SJSA1 (cell line): ENCODE measurements around the gene TSHR. TPM values are rescaled to one million over a fixed set of nuclear protein-coding genes. Genes with fewer than 3 reads are reported as not detected.
"Not testable (repeated sequence)": the region's sequence is repeated elsewhere in the genome, so short reads cannot be mapped to it uniquely, and the experiment has no call there.

Experiments
- DNase-seq, 2 experiments: peaks; one replicate each; pipeline ENCODE4 v3.0.0-alpha.2; 2015 to 2020; ENCODE audit warnings: low spot score in 2 of 2, low read depth in 1 of 2
- H3K27ac ChIP-seq: fragments of 250-450 bp; sonication (Bioruptor Pico); 2 replicates; pipeline ENCODE4 v1.5.1; 2020; ENCODE audit warnings: mild to moderate bottlenecking, moderate library complexity
- H3K27me3 ChIP-seq: fragments of 250-450 bp; sonication (Bioruptor Pico); replicated peaks from 2 replicates; pipeline ENCODE4 v1.5.1; 2020; ENCODE audit warnings: mild to moderate bottlenecking, moderate library complexity
- H3K36me3 ChIP-seq: fragments of 250-450 bp; sonication (Bioruptor Pico); 2 replicates; pipeline ENCODE4 v1.5.1; 2020; ENCODE audit warnings: mild to moderate bottlenecking
- H3K4me1 ChIP-seq: fragments of 250-450 bp; sonication (Bioruptor Pico); replicated peaks from 2 replicates; pipeline ENCODE4 v1.6.1; 2021; ENCODE audit warnings: mild to moderate bottlenecking
- H3K4me3 ChIP-seq: fragments of 250-450 bp; sonication (Bioruptor Pico); 2 replicates; pipeline ENCODE4 v1.5.1; 2020; ENCODE audit warnings: mild to moderate bottlenecking
- H3K9me3 ChIP-seq: fragments of 250-450 bp; sonication (Bioruptor Pico); replicated peaks from 2 replicates; pipeline ENCODE4 v1.5.1; 2020; ENCODE audit warnings: mild to moderate bottlenecking
- total RNA-seq: library from RNA; depleted of rRNA; stranded (reverse); fragments of >200 nt; shearing (Covaris generic); gene quantifications from 2 replicates; pipeline ENCODE4 v1.2.3, GENCODE V29; 2014

Gene TSHR
- total RNA-seq, 1 experiment from 2014 or later = not detected

DNA sequence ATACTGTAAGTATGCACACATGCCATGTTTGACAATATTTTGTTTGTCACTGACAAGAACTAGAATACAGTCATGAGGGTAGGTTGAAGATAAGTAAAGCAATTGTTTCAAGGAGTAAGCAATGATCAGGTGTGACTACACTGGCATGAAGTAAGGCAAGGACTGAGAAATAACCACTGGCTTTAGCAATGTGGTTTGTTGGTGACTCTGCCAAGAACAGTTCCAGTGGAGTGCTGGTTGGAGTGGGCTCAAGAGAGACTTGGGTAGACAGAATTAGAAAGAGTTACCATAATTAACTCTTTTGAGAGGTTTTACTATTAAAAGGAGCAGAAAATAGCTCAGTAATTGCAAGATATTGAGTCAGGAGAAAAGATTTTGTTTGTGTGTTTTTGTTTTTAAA lies 135.7 kb downstream of the TSHR start:
- Histone ChIP-seq H3K4me1 (no peaks in the 10 kb centered on the region), H3K27ac (no peak overlapping the region), H3K27me3 (no peaks in the 10 kb centered on the region), H3K9me3 (no peaks in the 10 kb centered on the region), H3K4me3 (no peak overlapping the region), H3K36me3 (no peaks in the 10 kb centered on the region)
- no peak for DNase-seq

GRCh38 chr14:81091660-81092059 lies 136.2 kb downstream of the TSHR start:
- H3K9me3 ChIP-seq = no peaks in the 10 kb centered on the region
- no peak overlapping the region for H3K4me3 ChIP-seq
- no peak for DNase-seq
- H3K27ac ChIP-seq = no peak overlapping the region
- no peaks in the 10 kb centered on the region for H3K4me1 ChIP-seq
- no peaks in the 10 kb centered on the region for H3K27me3 ChIP-seq
- no peaks in the 10 kb centered on the region for H3K36me3 ChIP-seq

GRCh38 chr14:81093651-81094050 lies 138.2 kb downstream of the TSHR start:
- Histone ChIP-seq H3K36me3 (no peaks in the 10 kb centered on the region), H3K27me3 (no peaks in the 10 kb centered on the region), H3K4me3 (no peak overlapping the region), H3K9me3 (no peaks in the 10 kb centered on the region), H3K27ac (no peak overlapping the region), H3K4me1 (no peaks in the 10 kb centered on the region)
- DNase-seq = no peak

GRCh38 chr14:81095539-81095938 lies 140.1 kb downstream of the TSHR start:
- Histone ChIP-seq H3K27ac (no peak overlapping the region), H3K9me3 (no peaks in the 10 kb centered on the region), H3K4me3 (no peak overlapping the region), H3K36me3 (no peaks in the 10 kb centered on the region), H3K4me1 (no peaks in the 10 kb centered on the region), H3K27me3 (no peaks in the 10 kb centered on the region)
- DNase-seq = no peak

DNA sequence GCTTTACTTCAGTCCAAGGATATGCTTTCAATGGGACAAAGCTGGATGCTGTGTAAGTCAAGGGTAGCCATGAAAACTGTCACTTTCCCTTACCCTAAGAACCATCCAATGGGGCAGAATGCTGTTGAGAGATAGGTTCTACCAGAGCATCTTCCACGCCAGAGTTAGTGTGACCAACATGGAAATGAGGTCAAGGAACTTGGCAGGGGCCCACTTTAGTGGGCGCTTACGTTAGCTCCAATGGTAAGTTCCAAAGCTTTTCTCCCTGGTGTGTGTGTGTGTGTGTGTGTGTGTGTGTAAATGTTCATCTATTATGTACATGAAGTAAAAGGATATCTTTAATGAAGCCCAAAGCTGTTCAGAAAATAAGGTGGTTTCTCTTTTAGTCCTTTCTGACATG lies 141.2 kb downstream of the TSHR start:
- no peaks in the 10 kb centered on the region for H3K4me1 ChIP-seq
- H3K4me3 ChIP-seq = no peak overlapping the region
- no peak for DNase-seq
- no peaks in the 10 kb centered on the region for H3K27me3 ChIP-seq
- no peaks in the 10 kb centered on the region for H3K36me3 ChIP-seq
- H3K9me3 ChIP-seq = no peaks in the 10 kb centered on the region
- H3K27ac ChIP-seq = no peak overlapping the region

DNA sequence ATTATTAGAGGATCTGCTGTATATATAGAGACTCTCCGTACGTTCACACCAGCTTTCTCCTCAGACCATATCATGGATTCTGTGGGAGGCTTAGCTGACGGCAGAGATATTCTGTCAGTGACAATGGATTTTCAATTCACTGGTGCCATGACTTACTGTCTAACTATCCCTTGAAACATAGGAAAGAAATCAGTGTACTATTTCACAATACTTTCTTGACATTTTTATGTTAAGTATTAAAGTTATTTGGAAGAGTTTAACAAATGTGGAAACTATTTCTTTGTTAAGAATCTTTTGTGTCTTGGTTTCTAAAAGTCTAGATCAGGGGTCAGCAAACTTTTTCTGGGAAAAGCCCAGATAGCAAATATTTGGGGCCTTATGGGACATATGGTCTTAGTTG lies 146.8 kb downstream of the TSHR start:
- Histone ChIP-seq H3K27ac (no peak overlapping the region), H3K27me3 (no peaks in the 10 kb centered on the region), H3K4me3 (no peak overlapping the region), H3K36me3 (no peaks in the 10 kb centered on the region), H3K4me1 (no peaks in the 10 kb centered on the region), H3K9me3 (no peaks in the 10 kb centered on the region)
- DNase-seq = no peak

DNA sequence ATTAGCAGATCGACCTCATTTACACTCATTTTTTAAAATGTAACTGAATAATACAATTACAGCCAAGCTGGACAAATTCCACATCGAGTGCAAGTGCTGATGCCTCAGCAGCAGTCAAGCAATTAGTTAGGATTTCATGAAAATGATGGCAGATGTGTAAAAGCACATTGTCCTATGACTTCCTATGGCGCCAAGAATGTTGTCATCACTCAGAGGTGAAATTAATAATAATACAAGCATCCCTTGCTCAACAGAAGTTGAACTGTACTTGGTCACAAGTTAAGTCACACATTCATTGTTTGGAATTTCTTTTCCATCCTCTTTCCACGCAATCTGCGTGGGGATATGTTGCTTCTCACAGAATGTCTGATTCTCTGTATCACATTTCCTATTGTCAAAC lies 148.0 kb downstream of the TSHR start:
- H3K4me3 ChIP-seq = no peak overlapping the region
- DNase-seq = no peak
- H3K27ac ChIP-seq = no peak overlapping the region
- no peaks in the 10 kb centered on the region for H3K27me3 ChIP-seq
- H3K4me1 ChIP-seq = no peaks in the 10 kb centered on the region
- no peaks in the 10 kb centered on the region for H3K36me3 ChIP-seq
- no peaks in the 10 kb centered on the region for H3K9me3 ChIP-seq

DNA sequence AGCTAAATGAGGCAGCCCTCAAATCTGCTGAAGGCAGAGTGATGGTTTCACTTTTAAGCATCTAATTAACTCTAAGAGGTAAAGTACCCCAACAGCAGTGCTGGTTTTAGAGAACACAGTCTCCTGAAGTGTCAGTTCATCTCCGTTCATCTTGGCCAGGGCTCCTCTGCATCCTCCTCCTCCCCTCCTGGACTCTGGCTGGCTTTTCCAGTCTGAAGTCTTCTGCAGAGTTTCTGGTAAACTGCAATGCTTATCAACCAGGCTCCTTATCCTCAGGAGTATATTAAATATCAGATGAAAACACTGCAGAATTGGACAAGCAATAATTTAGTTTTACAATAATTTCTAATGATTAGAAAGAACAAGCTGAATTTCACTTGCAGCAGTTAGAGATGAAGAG lies 150.0 kb downstream of the TSHR start:
- no peak overlapping the region for H3K27ac ChIP-seq
- no peaks in the 10 kb centered on the region for H3K4me1 ChIP-seq
- no peaks in the 10 kb centered on the region for H3K27me3 ChIP-seq
- H3K36me3 ChIP-seq = no peaks in the 10 kb centered on the region
- H3K9me3 ChIP-seq = no peaks in the 10 kb centered on the region
- H3K4me3 ChIP-seq = no peak overlapping the region
- DNase-seq = no peak

DNA sequence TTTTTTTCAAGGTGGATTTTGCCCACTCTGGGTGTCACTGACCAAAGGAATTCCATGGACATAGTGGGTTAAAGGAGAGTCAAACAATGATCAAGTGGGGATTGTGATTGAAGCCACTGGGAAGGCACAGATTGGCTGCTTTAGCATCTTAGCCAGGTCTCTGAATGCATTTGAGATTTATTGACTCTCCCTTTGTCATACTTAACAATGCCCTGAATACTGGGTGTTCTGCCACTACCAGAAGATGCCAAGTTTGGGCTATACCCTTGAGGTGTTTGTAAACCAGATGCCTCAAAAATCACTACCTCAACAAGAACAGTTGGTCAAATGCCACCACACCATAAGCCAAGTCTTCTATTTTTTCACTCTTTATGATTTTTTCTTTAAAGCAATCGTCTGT lies 150.5 kb downstream of the TSHR start:
- Histone ChIP-seq H3K27ac (no peak overlapping the region), H3K9me3 (no peaks in the 10 kb centered on the region), H3K27me3 (no peaks in the 10 kb centered on the region), H3K36me3 (no peaks in the 10 kb centered on the region), H3K4me1 (no peaks in the 10 kb centered on the region), H3K4me3 (no peak overlapping the region)
- DNase-seq = no peak

- no peaks in the 10 kb centered on the region for H3K9me3 ChIP-seq
- no peaks in the 10 kb centered on the region for H3K36me3 ChIP-seq
- H3K27ac ChIP-seq = no peak overlapping the region
- H3K4me3 ChIP-seq = no peak overlapping the region
- H3K4me1 ChIP-seq = no peaks in the 10 kb centered on the region
- H3K27me3 ChIP-seq = no peaks in the 10 kb centered on the region
- no peak for DNase-seq
These were observed 154.8 kb downstream of the TSHR start for GRCh38 chr14:81110186-81110585.

DNA sequence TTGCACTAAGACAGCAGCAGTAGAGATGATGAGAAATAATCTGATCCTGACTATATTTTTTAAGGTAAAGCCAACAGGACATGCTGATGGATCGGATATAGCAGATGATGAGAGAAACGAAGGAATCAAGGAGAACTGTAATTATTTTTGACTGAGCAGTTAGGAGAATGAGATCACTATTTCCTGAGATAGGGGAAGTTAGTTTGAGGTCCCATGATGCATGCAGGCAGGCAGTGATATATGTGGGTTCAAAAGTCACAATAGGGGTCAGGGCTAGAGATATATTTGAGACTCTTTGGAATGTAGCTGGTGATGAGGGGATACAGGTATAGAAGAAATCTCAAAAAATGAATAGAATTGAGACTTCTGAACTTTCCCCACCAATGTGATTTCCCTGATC lies 157.8 kb downstream of the TSHR start:
- H3K4me3 ChIP-seq = no peak overlapping the region
- H3K27me3 ChIP-seq = no peaks in the 10 kb centered on the region
- H3K27ac ChIP-seq = no peak overlapping the region
- no peaks in the 10 kb centered on the region for H3K4me1 ChIP-seq
- DNase-seq = no peak
- no peaks in the 10 kb centered on the region for H3K9me3 ChIP-seq
- H3K36me3 ChIP-seq = no peaks in the 10 kb centered on the region

DNA sequence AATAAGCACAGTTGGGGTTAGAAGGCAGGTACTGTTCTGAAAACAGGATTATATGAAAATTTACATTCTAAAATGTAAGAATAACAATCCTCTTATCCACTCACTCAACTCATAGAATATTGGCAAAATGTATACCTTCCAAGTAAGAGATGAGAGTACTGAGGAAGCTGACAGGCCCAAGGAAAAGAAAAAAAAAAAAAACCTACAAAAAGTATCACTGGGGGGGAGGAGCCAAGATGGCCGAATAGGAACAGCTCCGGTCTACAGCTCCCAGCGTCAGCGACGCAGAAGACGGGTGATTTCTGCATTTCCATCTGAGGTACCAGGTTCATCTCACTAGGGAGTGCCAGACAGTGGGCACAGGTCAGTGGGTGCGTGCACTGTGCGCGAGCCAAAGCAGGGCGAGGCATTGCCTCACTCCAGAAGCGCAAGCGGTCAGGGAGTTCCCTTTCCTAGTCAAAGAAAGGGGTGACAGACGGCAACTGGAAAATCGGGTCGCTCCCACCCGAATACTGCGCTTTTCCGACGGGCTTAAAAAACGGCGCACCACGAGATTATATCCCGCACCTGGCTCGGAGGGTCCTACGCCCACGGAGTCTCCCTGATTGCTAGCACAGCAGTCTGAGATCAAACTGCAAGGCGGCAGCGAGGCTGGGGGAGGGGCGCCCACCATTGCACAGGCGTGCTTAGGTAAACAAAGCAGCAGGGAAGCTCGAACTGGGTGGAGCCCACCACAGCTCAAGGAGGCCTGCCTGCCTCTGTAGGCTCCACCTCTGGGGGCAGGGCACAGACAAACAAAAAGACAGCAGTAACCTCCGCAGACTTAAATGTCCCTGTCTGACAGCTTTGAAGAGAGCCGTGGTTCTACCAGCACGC lies 158.8 kb downstream of the TSHR start:
- not testable (repeated sequence) for H3K36me3 ChIP-seq, H3K4me3 ChIP-seq, H3K4me1 ChIP-seq, H3K27ac ChIP-seq, H3K27me3 ChIP-seq, DNase-seq, H3K9me3 ChIP-seq

- Histone ChIP-seq H3K4me1 (no peaks in the 10 kb centered on the region), H3K36me3 (no peaks in the 10 kb centered on the region), H3K27me3 (no peaks in the 10 kb centered on the region), H3K9me3 (no peaks in the 10 kb centered on the region), H3K27ac (no peak overlapping the region), H3K4me3 (no peak overlapping the region)
- DNase-seq = no peak
These were observed 165.1 kb downstream of the TSHR start for GRCh38 chr14:81120501-81120900.

GRCh38 chr14:81122326-81122725 lies 166.9 kb downstream of the TSHR start:
- Histone ChIP-seq H3K27ac (no peak overlapping the region), H3K36me3 (no peaks in the 10 kb centered on the region), H3K9me3 (no peaks in the 10 kb centered on the region), H3K4me1 (no peaks in the 10 kb centered on the region), H3K27me3 (no peaks in the 10 kb centered on the region), H3K4me3 (no peak overlapping the region)
- DNase-seq = no peak

DNA sequence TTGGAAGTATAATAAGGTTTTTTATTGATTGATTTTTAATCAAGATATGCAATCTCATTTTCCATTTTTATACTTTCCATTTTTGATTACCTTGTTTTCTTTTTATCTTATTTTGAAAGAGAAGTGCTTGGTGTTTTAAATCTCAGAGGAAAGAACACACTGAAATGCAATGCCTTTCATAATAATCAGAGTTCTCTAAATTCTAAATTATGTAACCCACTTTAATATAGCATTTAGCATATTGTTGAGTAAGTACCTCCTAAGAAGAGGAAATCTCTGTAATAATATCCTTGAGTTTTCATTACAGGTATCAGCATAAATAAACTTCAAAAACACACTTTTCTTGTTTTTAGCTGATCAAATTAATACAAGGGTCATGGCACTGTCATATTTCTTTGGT lies 168.4 kb downstream of the TSHR start:
- Histone ChIP-seq H3K4me3 (no peak overlapping the region), H3K27ac (no peak overlapping the region), H3K27me3 (no peaks in the 10 kb centered on the region), H3K36me3 (no peaks in the 10 kb centered on the region), H3K9me3 (no peaks in the 10 kb centered on the region), H3K4me1 (no peaks in the 10 kb centered on the region)
- no peak for DNase-seq
